Stimulated activated CD4-positive, alpha-beta T cell treated with anti-CD3 and anti-CD28 coated beads, TNF-alpha, amount 100 ng/mL, for 48 hours (primary cell): Measurements from ENCODE around the gene ADARB1.
"Not testable (repeated sequence)": the region's sequence is repeated elsewhere in the genome, so short reads cannot be mapped to it uniquely, and the experiment has no call there.

Experiments
- DNase-seq, 3 donors: peaks; one replicate each; pipeline ENCODE4 v3.0.0-alpha.2; 2020; ENCODE audit warnings: low read depth in 3 of 3

ADARB1 gene

DNA sequence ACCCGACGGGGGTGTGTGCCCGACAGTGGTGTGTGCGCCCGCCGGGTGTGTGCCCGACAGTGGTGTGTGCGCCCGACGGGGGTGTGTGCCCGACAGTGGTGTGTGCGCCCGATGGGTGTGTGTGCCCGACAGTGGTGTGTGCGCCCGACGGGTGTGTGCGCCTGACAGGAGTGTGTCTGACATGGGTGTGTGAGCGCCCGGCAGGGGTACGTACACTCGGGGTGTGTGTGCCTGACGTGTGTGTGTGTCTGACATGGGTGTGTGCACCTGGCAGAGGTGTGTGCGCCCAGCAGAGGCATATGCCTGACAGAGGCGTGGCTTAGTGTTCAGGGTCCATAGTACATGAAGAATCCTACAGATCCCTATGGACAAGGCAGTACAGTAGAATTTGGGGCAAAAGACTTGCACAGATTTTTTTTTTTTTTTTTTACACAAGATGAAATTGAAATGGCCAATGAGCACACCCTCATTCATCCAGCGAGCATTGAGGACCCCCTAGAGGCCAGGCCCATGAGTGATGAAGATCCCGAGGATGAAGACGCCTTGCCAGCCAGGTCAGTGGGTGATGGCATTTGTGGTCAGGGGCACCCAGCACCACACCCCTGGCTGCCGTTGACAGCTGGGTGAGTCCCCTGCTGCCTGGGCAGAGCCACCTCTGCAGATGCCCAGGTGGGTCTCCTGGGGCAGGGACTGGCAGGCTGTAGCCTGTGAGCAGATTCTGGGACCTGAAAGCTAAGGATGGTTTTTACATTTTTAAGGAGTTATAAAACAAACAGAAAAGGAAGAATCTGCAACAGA is 60.1 kb downstream of the ADARB1 start:
- no peak for DNase-seq

DNA sequence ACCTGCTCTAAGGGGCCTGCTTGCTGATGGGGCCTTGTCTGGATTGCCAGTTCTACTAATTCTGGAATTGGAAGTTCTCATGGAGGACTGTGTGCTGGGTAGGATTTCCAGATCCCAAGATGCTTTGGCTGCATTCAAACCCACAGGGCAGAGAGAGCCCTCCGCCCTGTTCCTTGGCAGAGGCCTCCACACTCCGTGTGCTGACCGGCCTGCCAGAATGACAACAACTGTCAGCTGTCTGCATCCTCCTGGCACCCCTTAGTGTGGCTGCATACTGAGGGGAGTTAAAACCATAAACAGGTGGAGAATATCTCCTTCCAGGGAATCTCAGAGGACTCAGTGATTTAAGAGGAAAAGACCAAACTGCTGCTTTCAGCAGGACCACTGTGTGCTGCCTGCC is 60.7 kb downstream of the ADARB1 start:
- DNase-seq, result no peak

DNA sequence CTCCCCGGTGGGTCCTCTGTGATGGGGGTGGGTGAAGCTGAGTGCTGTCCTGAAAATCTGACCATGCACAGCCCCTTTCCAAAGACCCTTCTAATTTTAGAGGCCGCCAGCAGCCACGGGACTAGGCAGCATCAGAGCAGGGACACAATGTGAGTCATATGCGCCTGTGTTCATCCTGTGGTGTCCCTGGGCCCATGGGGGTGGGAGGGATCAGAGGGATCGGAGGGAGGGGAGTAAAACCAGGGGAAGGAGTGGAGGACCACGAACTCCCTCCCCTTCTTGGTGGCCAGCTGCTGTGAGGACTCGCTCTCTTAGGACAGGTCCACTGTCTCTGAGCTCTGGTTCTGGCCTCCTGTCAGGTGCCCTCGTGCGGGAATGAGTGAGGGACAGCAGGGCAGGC is 61.5 kb downstream of the ADARB1 start:
- no peak for DNase-seq

DNA sequence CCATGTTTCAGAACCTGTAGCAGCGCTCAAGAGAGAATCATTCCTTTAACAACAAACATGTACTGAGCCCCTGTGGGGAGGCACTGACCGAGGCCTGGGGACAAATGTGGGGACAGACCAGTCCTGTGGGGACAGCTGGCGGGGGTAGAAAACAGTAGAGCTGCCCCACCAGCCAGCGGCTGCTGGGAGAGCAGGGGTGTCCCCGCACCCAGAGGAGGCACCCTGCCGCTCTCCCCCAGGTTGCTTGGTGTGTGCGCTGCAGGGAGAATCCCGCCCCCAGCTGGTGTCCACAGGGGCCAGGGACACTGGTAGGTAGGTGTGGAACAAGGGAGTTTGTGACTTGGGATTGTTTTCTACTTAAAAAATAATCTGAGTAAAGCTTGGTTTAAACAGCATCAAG is 62.1 kb downstream of the ADARB1 start:
- no peak for DNase-seq

DNA sequence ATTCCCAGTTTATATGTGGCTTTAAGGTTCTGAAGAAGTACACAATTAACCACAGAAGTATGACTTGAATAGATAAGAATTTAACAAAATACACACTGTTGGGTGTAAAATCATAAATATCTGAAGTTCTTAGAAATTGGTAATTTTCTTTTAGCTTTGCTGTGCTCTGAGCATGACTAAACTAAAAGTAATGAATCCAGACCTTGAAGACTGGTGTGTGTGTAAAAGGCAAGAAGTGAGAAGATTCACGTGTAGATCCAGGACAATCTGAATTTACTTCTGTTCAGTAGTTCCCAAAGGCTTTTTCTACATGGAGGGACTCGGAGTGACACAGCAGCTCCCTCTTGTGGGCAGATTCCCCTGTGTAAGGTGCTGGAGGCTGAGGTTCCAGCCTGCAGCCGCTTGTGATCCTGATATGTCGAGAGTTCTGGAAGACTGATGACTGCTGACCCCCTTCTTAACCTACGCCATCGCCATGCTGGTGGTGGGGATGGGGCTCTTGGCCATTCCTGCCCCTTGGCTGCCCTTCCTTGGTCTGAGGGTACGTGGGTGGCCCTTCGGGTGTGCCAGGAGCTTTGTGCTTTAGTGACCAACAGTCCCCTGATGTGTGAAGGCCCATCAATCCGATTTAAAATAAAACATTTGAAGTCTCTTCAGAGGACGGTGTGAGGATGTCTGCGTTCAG is 62.7 kb downstream of the ADARB1 start:
- peak; percentile 41 to 66 (median 51) for DNase-seq

DNA sequence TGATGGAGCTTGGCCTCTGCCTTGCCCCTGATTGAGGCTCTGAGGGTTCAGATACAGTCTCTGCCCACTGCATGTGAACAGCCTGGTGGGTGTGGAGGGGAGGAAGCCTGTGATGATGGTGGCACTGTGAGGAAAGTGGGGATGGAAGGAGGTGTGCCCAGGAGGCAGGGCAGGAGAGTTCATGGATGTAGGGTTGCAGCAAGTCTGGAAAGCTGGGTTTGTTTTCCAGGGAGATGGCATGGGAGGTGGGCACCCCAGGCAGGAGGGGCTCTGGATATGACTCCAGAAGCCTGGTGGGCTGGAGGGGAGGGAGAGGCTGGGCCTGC is 63.2 kb downstream of the ADARB1 start:
- DNase-seq, result no peak

DNA sequence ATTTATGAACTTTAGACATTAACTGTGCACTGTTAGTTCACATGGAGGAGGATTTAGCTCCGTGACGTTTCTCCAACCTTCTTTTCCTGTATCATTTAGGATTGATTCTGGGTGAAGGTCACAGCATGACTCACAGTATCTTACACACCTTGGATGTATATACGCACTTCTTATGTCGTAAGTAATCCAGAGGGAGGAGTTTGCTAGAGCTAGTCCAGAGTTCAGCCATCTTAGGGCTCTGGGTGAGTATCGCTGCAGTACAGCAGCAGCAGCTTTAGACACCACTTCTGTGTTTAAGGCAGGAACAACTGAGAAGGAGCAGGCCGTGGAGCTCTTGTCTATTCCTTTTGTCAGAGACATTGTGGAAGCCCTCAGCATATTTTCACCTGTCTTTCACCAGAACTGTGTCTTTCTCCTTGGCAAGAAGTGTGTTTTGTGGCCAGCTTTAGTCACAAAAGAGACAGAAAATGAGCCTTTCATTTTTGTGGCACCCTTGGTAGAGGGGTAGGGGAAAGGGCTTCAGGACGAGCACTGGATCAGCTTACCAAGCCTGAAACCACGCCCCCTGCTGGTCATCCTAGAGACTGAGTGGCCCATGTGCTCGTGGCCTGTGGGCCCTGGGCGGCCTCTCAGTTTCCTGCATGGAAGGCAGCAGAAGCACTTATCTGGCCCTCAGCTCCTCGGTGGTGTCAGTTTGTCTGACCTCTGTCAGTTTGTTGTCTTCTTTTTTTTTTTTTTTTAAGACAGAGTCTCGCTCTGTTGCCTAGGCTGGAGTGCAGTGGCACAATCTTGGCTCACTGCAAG is 64.0 kb downstream of the ADARB1 start:
- peak; percentile 54 to 80 (median 61) for DNase-seq

DNA sequence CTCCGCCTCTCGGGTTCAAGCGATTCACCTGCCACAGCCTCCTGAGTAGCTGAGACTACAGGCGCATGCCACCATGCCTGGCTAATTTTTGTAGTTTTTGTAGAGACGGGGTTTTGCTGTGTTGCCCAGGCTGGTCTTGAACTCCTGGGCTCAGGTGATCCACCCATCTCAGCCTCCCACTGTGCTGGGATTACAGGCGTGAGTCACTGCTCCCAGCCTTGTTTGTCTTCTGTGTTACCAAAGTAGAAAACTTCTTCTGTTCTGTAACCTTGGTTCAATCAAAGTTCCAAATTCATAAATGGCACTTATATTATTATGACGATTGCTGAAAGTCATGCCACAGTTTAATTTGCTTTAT is 64.6 kb downstream of the ADARB1 start:
- not testable (repeated sequence) for DNase-seq

DNA sequence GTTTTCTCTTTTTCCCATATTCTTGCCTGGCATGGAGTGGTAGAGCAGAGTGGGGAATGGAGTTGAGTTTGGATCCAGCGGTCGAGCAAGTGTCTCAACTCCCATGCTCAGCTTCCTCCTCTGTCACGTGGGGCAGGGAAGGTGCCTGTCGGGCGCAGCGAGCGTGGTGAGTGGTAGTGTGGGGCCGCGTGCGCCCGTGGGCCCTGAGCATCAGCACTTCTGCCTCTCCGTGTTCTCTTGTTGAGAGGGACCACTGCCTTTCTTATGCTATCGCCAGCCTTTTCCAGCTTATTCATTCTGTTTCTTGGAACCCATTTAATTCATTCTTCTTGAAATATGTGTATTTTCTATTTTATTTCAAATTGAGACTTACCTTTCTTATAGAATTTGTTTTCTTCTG is 65.1 kb downstream of the ADARB1 start:
- DNase-seq, result no peak

DNA sequence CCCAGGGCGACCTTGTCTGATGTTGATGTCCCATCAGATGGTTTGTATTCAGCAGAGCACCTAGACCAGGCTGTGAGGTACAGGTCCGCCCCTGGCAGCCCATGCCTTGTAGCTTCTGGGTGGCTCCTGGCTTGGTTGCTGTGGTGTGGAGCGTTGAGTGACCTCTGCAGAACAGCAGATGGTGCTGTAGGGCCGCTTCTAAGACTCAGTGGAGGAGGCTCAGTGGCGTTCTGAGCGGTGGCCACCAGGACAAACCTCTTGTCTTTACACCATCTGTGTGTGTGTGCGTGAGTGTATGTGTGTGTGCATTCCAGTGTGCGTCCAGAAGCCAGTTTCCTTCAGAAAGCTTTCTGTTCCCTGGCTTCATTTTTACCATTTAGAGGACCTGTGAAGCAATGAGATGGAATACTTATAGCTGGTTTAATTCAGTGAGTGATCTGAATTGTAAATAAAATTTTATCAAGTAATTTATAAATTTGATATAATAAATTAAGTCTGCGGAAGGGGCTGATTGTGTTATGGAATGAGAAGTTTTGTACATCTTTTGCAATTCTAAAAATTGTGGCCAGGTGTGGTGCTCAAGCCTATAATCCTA is 66.1 kb downstream of the ADARB1 start:
- DNase-seq, result peak; percentile 10 to 43 (median 27)

DNA sequence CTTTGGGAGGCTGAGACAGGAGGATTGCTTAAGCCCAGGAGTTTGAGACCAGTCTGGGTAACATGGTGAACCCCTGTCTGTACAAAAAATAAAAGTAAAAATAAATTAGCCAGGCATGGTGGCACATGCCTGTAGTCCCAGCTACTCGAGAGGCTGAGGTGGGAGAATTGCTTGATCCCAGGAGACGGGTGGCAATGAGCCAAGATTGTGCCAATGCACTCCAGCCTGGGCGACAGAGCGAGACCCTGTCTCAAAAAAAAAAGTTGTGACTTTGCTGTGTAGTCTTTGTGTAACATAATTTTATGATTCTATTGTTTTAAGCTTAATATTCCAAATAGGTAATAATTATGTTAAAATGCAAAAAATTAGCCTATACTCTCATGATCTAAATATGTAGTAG is 66.6 kb downstream of the ADARB1 start:
- DNase-seq, result not testable (repeated sequence)

DNA sequence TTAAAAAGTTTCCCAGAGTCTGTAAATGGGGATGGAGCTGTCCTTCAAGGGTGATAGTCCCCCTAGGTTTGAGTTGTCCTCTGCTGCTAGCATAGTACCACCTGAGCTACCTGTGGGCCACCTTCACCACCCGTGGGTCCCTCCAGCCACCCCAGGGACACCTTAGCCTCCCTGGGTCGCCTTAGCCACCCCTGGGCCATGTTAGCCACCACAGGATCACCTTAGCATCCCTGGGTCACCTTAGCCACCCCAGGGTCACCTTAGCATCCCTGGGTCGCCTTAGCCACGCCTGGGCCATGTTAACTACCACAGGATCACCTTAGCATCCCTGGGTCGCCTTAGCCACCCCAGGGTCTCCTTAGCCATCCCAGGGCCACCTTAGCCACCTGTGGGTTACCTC is 67.1 kb downstream of the ADARB1 start:
- no peak for DNase-seq

DNA sequence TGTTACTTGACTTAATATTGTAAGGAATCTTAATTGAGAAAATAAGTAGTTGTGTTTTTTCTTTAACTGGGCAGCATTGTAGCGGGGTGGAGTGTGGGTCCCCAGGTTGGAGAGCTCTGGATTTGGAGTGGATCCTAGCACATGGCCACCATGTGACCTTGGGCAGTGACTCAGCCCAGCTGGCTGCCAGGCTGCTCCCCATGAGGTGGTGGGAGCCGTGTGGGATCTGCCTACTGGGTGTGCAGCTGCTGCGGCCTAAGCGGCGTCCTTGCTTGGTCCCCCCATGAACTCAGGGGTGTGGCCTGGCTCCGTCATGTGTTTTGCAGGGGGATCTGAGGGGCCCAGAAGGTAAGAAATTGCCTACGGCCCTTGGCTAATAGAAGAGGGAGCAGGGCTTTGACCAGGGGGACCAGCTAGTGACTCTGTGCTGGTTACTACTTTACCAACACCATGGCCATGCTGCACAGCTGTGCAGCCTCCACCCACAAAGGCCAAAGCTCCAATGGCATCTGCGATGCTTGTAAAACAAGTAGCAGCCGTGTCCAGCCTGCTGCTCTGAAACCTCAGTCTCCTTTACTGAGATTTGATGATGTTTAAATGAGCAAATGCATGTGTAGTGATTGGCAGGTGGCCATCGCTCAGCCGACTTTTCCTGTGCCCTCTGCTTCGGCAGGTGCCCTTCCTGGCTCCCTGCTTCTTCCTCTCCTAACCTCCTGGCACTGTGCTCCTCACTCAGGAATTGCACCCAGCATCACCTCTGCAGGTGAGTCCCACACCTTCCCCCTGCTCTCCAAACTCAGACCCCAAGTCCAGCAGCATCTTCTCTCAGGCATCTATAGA is 68.3 kb downstream of the ADARB1 start:
- DNase-seq, result no peak

DNA sequence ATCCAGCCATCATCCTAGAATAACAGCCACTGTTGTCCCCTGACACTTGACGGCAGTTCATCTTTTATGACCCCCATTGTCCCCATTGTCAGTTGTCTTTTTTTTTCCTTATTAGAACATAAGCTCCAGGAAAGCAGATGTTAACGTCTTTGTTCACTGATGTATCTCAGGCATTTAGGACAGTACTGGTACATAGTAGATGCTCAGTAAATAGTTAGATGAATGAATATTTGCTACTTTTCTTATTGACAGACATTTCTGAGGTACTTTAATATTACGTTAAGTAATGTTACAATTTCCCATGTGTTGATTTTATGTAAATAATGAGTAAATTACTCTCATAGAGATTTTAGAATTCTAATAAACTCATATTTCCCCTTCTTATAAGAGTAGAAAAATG is 69.5 kb downstream of the ADARB1 start:
- DNase-seq, result no peak

DNA sequence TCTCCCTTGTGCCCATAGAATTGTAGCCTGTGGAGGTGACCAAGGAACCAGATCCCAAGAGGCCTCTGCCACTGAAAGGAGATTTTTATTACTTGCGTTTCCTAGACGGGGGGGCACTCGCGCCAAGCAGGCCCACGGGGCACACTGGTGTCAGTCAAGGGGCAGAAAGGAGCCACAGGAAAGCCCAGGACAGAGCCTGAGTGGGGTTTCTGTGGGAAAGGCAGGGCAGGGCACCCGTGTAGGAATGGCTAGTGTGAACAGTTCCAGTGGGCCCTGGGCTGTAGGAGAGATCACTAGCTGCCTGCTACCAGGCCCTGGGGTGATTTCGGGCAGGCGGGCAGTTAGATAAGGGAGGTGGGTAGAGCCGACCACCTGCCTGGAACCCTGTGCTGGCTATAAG is 70.8 kb downstream of the ADARB1 start:
- no peak for DNase-seq

DNA sequence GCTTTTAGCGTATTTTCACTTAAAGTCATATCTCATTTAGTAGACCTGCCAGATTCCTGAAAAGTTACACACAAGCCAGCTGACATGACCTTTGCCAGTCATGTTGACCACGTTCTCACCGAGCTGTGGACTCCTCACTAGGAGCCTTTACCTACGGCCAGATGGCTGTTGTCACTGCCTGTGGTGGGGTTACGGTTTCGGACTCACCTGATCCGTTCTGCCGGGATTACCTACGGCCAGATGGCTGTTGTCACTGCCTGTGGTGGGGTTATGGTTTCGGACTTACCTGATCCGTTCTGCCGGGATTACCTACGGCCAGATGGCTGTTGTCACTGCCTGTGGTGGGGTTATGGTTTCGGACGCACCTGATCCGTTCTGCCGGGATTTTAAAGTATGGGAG is 71.5 kb downstream of the ADARB1 start:
- DNase-seq, result not testable (repeated sequence)

DNA sequence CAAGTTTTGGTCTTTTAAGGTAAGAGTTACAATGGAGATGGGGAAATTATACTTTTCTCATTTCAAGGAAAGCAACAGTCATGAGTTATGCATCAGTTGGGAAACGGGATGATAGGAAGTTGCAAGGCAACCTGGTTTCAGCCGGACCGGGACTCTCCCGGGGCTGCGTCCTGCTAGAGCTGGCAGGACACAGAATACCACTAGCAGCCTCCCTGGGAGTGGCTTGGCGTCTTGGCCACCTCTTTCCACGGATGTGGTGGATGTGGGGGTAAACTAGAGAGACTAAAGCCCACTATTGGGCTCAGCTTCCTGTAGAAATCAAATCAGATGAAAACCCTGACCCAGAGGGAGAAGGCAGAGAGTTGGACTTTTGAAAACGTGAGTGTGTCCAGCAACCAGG is 71.9 kb downstream of the ADARB1 start:
- DNase-seq, result no peak

DNA sequence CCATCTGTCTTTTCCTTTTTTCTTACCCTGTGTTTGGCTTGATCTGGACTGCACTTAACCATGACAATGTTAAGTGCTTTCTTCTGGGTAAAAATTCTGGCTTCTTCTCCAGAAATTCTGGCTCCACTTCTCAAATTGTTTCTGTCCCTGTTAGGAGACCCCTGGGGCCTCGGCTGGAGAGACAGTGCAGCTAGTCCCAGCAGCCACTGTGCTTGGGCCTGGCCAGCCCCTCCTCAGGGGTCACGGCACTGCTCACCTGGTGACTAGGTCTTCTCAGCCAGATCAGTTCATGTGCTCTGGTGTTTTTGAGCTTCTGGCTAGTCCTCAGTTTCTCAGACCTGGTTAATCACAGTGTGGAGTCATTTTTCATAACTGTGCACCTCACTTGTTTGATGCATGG is 72.4 kb downstream of the ADARB1 start:
- no peak for DNase-seq

DNA sequence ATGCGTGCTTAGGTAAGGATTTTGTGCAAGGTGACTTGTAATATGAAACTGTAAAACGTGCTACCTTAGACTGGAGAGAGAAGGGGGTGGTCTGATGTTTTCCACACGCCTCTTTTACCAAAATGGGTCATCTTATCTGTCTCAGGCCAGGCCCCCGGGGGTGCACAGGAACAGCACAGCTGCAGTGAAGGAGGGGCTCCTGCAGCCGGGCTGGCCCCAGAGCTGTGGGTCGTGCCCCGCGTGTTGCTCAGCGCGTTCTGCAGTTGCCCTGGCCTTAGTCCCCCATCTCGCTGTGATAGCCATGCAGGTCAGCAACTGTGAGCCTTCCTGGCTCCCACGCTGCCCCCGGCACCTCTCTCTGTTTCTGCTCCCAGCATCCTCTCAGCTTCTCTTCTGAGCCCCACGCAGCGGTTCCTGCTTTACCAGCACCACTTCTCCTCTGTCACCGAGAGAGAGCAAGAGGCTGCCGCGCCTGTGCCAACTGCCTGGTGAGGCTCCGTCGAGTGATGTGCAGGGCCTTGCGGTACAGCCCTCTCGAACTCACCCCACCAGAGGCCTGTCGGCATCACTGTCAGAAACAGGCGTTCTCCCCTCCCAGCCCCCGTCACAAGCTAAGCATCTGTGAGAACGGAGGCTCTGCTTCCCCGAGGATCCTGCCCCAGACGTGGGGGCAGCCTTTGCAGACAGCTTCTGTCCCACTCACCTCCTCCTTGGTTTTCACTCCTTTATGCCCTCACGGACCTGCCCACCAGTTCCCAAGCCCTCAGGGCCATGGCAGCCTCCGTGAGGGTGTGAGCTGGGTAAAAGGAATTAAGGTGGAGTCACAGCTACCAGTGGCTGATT is 73.3 kb downstream of the ADARB1 start:
- DNase-seq, result no peak

DNA sequence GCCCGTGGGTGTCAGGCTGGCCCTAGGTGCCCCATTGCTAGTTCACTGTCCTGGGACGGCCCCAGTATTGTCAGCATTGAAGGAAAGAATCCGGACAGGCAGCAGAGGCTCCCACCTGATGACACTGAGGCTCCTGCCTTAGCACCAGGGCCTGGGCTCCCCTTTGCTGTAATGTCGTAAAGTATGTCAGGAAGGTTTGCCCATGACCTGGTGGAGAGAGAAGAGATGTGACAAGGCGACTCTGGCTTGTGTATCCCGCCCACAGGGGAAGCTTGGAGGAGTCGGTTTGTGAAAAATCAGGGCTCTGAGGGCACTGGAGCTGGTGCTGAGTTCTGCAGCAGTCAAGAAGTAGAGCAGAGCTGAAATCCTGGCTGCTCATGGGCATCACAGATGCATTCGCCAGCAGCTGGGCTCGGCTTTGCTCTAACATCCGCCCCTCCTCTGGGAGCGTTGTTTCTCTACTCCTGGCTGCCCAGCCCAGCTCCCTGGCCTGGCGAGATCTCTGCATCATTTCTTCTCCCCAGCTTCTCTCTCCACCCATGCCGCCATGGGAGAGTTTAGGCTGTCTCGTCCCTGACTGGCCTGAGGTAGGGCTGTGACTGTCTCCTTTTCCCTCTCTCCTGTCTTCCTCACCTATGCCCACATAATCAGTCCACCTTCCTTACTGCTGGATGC is 74.1 kb downstream of the ADARB1 start:
- no peak for DNase-seq
